GM12878 (cell line): ENCODE results near the gene CNGB1. TPM values are rescaled to one million over a fixed set of nuclear protein-coding genes. Genes with fewer than 3 reads are reported as not detected.

ENCODE experiments used
- ATAC-seq: fragments of 200-7000 bp; cut with Tn5 transposase; 3 replicates; pipeline ENCODE4 v1.9.1; 2020; ENCODE audit warnings: mild to moderate bottlenecking, moderate library complexity
- BruUV-seq: library from RNA; stranded (reverse); fragments of 400-500 nt; replicated peaks from 2 replicates; lab custom pipeline; 2021; lab: Mats Ljungman, UMichigan
- CTCF ChIA-PET: fragments of 300-600 bp; sonication (Branson Sonifier 250); formaldehyde crosslinking; extraction: SDS; loops from one replicate; lab custom pipeline; 2021; ENCODE audit warnings: inconsistent platforms; lab: Yijun Ruan, JAX
- POLR2A ChIA-PET: fragments of 350-600 bp; formaldehyde crosslinking; extraction: SDS; loops from one replicate; lab custom pipeline; 2021; ENCODE audit warnings: inconsistent platforms; lab: Charles Lee
- RAD21 ChIA-PET: fragments of 300-600 bp; sonication (Branson Sonifier 250); formaldehyde crosslinking; loops from one replicate; lab custom pipeline; 2023; ENCODE audit warnings: antibody characterized with exemption; ENCODE audit not compliant: unreplicated experiment; lab: Charles Lee
- SMC1A ChIA-PET: fragments of 300-600 bp; sonication (Branson Sonifier 250); formaldehyde crosslinking; loops from one replicate; lab custom pipeline; 2023; ENCODE audit not compliant: unreplicated experiment, uncharacterized antibody; lab: Charles Lee
- DNase-seq: peaks from one replicate; pipeline ENCODE4 v3.0.0-alpha.2; 2011; ENCODE audit warnings: low read depth, low spot score
- FAIRE-seq: peaks from 3 replicates; lab custom pipeline; 2011; peaks lifted over from hg19 to GRCh38; lab: Jason Lieb, UNC
- H2AFZ ChIP-seq: 2 replicates; pipeline ENCODE4 v1.6.0; 2011; ENCODE audit warnings: low read depth, low read length, control low read depth; ENCODE audit not compliant: control insufficient read depth
- H3K27ac ChIP-seq: 2 replicates; pipeline ENCODE4 v1.5.1; 2011; ENCODE audit warnings: control low read depth; ENCODE audit not compliant: control insufficient read depth, insufficient read depth
- H3K27me3 ChIP-seq, 2 experiments: replicated peaks in 1 of 2; 2 replicates each; pipeline versions ENCODE4 v1.6.0 to v1.6.1; 2011; ENCODE audit warnings: low read length in 1 of 2; ENCODE audit not compliant: control insufficient read depth in 2 of 2, insufficient read depth in 2 of 2
- H3K36me3 ChIP-seq, 2 experiments: 2 replicates each; pipeline ENCODE4 v1.5.1; 2011; ENCODE audit warnings: low read length in 1 of 2; ENCODE audit not compliant: control insufficient read depth in 2 of 2, insufficient read depth in 2 of 2
- H3K4me1 ChIP-seq: 2 replicates; pipeline ENCODE4 v1.6.1; 2011; ENCODE audit warnings: mild to moderate bottlenecking, low read length, moderate library complexity, mixed read lengths; ENCODE audit not compliant: control insufficient read depth, insufficient read depth
- H3K4me2 ChIP-seq: 2 replicates; pipeline ENCODE4 v1.6.0; 2011; ENCODE audit warnings: control low read depth; ENCODE audit not compliant: control insufficient read depth, insufficient read depth
- H3K4me3 ChIP-seq: fragments of 200-600 bp; sonication (generic); 2 replicates; pipeline ENCODE4 v1.5.1; 2016
- H3K79me2 ChIP-seq: 2 replicates; pipeline ENCODE4 v1.6.0; 2011; ENCODE audit warnings: low read length; ENCODE audit not compliant: control insufficient read depth, insufficient read depth
- H3K9ac ChIP-seq: 2 replicates; pipeline ENCODE4 v1.8.0; 2011; ENCODE audit warnings: low read length, control low read depth, mixed read lengths; ENCODE audit not compliant: control insufficient read depth, insufficient read depth
- H3K9me3 ChIP-seq: replicated peaks from 3 replicates; pipeline ENCODE4 v1.5.1; 2011; ENCODE audit warnings: mild to moderate bottlenecking, low read length; ENCODE audit not compliant: control insufficient read depth, insufficient read depth
- H4K20me1 ChIP-seq: 2 replicates; pipeline ENCODE4 v1.6.0; 2011; ENCODE audit not compliant: control insufficient read depth, insufficient read depth
- JUND ChIP-seq: IDR thresholded peaks from 2 replicates; pipeline ENCODE4 v1.6.1; 2012; ENCODE audit warnings: low read depth, mild to moderate bottlenecking, low read length, improper control_type of control experiment, moderate library complexity
- MYC ChIP-seq: IDR thresholded peaks from 2 replicates; pipeline ENCODE4 v1.6.1; 2011; ENCODE audit warnings: mild to moderate bottlenecking, low read length, moderate library complexity, inconsistent platforms; ENCODE audit not compliant: insufficient read depth, insufficient replicate concordance, insufficient read length, severe bottlenecking
- POU2F2 ChIP-seq: IDR thresholded peaks from 3 replicates; pipeline ENCODE4 v1.6.1; 2011; ENCODE audit warnings: low read depth, mild to moderate bottlenecking, low read length, borderline replicate concordance
- RB1 ChIP-seq: fragments of 450-650 bp; formaldehyde crosslinking; IDR thresholded peaks from 2 replicates; pipeline ENCODE4 v1.6.1; 2017; ENCODE audit warnings: mild to moderate bottlenecking, borderline replicate concordance
- ZBTB33 ChIP-seq: fragments of 450-650 bp; IDR thresholded peaks from 2 replicates; pipeline ENCODE4 v1.6.1; 2017; ENCODE audit warnings: mild to moderate bottlenecking
- WGBS: methylation state at CpG from one replicate; pipeline ENCODE4 v1.1.6; 2016; ENCODE audit warnings: low lambda C conversion rate; ENCODE audit not compliant: insufficient replicate concordance, insufficient coverage; ENCODE audit errors: missing lambda C conversion rate; 5-methylcytosine and 5-hydroxymethylcytosine counted together
- in situ Hi-C: fragments of 300-500 bp; cut with MboI; formaldehyde crosslinking; loops from 9 replicates; pipeline ENCODE4 v1.14.3; 2018; ENCODE audit warnings: mixed read lengths
- intact Hi-C: fragments of 100-400 bp; cut with micrococcal nuclease; formaldehyde crosslinking; loops from one replicate; pipeline ENCODE4 v1.14.2; 2022; ENCODE audit not compliant: unreplicated experiment
- polyA plus RNA-seq, 11 experiments: library from polyadenylated mRNA; depleted of rRNA in 4 of 11; unstranded in 6 of 11; stranded (reverse) in 5 of 11; fragments of >200 nt; fragmentation: Nextera tagmentation in 4 of 11; fragmentation: Illumina TruSeq in 1 of 11; extraction: Ambion mirVana in 4 of 11; extraction: Trizol in 1 of 11; gene quantifications; 1 replicate in 1 of 11; 2 replicates in 10 of 11; pipeline versions ENCODE4 v1.2.1 to v1.2.3, GENCODE V29; 2011 to 2016; ENCODE audit warnings: inconsistent platforms in 2 of 11, missing spikeins in 2 of 11, low read depth in 1 of 11
- total RNA-seq, 4 experiments: library from RNA; depleted of rRNA in 3 of 4; stranded (reverse); fragments of >200 nt in 3 of 4; fragmentation: Illumina TruSeq in 1 of 4; extraction: Trizol in 1 of 4; gene quantifications; 2 replicates each; pipeline versions ENCODE4 v1.2.1 to v1.2.3, GENCODE V29; 2013 to 2021
- TF ChIP-seq, protein P1 (sequence below): fragments of 450-650 bp; IDR thresholded peaks from 2 replicates; pipeline ENCODE4 v1.6.1; 2016; ENCODE audit warnings: mild to moderate bottlenecking, moderate library complexity, borderline replicate concordance

CNGB1 gene
- total and polyA plus RNA-seq, 10 of the 15 experiments (the other 5 are each of a cell fraction or from before 2014, with no cell fraction given), result 0.03 TPM; not detected in 9

- POLR2A ChIA-PET, result interaction anchor here (0.7 kb wide), 2 partner anchors 485 to 611 kb away, joined by 6 to 8 read pairs; no protein-coding TSS in a partner anchor
- BruUV-seq, result no TSS peak
- intact Hi-C loops (no loop called here), in situ Hi-C loops (no loop called here)
- SMC1A ChIA-PET, result no interaction called here
- CTCF ChIA-PET, result no interaction called here
- H4K20me1 ChIP-seq, result no peaks in the 10 kb centered on the region
- WGBS, result 27% methylated on average over 8 of the region's 10 CpGs
- H3K9me3 ChIP-seq, result no peaks in the 10 kb centered on the region
- no peak for DNase-seq
- RAD21 ChIA-PET, result no interaction called here
- no peaks in the 10 kb centered on the region; a peak in 2 of 4 replicates for H3K27me3 ChIP-seq
- no peak overlapping the region for H2AFZ ChIP-seq
- H3K27ac ChIP-seq, result no peak overlapping the region
- H3K79me2 ChIP-seq, result no peaks in the 10 kb centered on the region
- ATAC-seq, result no peak
- TF ChIP-seq MYC (no peak), RB1 (no peak)
- H3K4me2 ChIP-seq, result no peak overlapping the region
- no peaks in the 10 kb centered on the region for H3K4me1 ChIP-seq
- no peak for FAIRE-seq
- H3K9ac ChIP-seq, result no peak overlapping the region
- no peaks in the 10 kb centered on the region for H3K36me3 ChIP-seq
- H3K4me3 ChIP-seq, result no peak overlapping the region
These were observed 126.4 kb downstream of the CNGB1 start for GRCh38 chr16:57844416-57845030.

DNA sequence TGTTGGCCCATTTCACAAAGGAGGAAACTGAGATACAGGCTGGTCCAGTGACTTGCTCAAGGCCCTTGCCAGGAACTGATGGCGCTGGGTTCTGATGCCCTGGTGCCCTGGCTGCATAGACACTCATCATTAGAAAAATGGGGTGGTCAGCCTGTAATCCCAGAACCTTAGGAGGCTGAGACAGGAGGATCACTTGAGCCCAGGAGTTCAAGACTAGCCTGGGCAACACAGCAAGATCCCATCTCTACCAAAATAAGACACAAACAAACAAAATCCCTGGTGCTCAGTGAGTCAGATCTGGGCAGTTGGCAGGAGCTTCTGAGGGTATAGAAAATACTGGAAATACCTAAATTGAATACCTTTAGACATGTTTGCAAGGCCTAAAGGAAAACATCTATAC, 127.5 kb downstream of the CNGB1 start:
- POLR2A ChIA-PET, result no interaction called here
- TF ChIP-seq ZBTB33, result no peak
- TF ChIP-seq, protein P1, sequence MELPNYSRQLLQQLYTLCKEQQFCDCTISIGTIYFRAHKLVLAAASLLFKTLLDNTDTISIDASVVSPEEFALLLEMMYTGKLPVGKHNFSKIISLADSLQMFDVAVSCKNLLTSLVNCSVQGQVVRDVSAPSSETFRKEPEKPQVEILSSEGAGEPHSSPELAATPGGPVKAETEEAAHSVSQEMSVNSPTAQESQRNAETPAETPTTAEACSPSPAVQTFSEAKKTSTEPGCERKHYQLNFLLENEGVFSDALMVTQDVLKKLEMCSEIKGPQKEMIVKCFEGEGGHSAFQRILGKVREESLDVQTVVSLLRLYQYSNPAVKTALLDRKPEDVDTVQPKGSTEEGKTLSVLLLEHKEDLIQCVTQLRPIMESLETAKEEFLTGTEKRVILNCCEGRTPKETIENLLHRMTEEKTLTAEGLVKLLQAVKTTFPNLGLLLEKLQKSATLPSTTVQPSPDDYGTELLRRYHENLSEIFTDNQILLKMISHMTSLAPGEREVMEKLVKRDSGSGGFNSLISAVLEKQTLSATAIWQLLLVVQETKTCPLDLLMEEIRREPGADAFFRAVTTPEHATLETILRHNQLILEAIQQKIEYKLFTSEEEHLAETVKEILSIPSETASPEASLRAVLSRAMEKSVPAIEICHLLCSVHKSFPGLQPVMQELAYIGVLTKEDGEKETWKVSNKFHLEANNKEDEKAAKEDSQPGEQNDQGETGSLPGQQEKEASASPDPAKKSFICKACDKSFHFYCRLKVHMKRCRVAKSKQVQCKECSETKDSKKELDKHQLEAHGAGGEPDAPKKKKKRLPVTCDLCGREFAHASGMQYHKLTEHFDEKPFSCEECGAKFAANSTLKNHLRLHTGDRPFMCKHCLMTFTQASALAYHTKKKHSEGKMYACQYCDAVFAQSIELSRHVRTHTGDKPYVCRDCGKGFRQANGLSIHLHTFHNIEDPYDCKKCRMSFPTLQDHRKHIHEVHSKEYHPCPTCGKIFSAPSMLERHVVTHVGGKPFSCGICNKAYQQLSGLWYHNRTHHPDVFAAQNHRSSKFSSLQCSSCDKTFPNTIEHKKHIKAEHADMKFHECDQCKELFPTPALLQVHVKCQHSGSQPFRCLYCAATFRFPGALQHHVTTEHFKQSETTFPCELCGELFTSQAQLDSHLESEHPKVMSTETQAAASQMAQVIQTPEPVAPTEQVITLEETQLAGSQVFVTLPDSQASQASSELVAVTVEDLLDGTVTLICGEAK, result no peak
- TF ChIP-seq JUND, result no peak
- no peak for TF ChIP-seq POU2F2

More for the DNA sequence above, 127.5 kb downstream of the CNGB1 start:
- in situ Hi-C loops, result no loop called here
- BruUV-seq, result no TSS peak
- no peak for FAIRE-seq
- no peaks in the 10 kb centered on the region for H3K36me3 ChIP-seq
- no peak overlapping the region for H3K9ac ChIP-seq
- intact Hi-C loops, result no loop called here
- H3K27me3 ChIP-seq, result no peaks in the 10 kb centered on the region
- RAD21 ChIA-PET, result no interaction called here
- no peaks in the 10 kb centered on the region for H4K20me1 ChIP-seq
- H3K27ac ChIP-seq, result no peak overlapping the region
- DNase-seq, result no peak
- no peak overlapping the region for H3K4me2 ChIP-seq
- H3K4me1 ChIP-seq, result no peaks in the 10 kb centered on the region
- H2AFZ ChIP-seq, result no peak overlapping the region
- SMC1A ChIA-PET, result no interaction called here
- 82% methylated on average over 1 of the region's 1 CpG for WGBS
- H3K9me3 ChIP-seq, result no peaks in the 10 kb centered on the region
- CTCF ChIA-PET, result no interaction called here
- H3K4me3 ChIP-seq, result no peak overlapping the region
- no peaks in the 10 kb centered on the region for H3K79me2 ChIP-seq
- ATAC-seq, result no peak
